AG09319 (cell line): ENCODE data around the gene UTP25.

Source experiments
- DNase-seq: peaks from one replicate; pipeline ENCODE4 v3.0.0-alpha.2; 2010; ENCODE audit warnings: low read depth; ENCODE audit errors: extremely low read depth
- TF ChIP-seq, protein P1 (sequence below): IDR thresholded peaks from 2 replicates; pipeline ENCODE4 v1.5.1; 2011; ENCODE audit warnings: low read depth, mild to moderate bottlenecking, inconsistent platforms, low read length, moderate library complexity

The UTP25 gene

DNA sequence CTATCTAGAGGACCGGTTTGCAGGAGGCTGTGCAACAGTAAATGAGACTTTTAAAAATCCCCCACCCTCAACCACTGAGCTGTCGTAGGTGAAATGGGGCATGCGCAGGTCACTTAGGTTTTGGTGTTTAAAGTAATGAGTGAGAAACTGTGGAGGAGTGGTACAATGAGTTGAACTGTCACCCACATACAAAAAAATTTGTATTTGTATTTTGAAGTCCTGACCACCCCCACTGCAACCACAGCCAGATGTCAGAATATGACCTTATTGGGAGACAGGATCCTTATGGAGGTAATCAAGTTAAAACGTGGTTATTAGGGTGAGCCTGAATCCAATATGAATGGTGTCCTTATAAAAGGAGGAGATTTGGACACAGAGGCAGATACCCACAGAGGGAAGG, 20.3 kb upstream of the UTP25 start:
- DNase-seq: no peak
- TF ChIP-seq, protein P1, sequence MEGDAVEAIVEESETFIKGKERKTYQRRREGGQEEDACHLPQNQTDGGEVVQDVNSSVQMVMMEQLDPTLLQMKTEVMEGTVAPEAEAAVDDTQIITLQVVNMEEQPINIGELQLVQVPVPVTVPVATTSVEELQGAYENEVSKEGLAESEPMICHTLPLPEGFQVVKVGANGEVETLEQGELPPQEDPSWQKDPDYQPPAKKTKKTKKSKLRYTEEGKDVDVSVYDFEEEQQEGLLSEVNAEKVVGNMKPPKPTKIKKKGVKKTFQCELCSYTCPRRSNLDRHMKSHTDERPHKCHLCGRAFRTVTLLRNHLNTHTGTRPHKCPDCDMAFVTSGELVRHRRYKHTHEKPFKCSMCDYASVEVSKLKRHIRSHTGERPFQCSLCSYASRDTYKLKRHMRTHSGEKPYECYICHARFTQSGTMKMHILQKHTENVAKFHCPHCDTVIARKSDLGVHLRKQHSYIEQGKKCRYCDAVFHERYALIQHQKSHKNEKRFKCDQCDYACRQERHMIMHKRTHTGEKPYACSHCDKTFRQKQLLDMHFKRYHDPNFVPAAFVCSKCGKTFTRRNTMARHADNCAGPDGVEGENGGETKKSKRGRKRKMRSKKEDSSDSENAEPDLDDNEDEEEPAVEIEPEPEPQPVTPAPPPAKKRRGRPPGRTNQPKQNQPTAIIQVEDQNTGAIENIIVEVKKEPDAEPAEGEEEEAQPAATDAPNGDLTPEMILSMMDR: no peak

DNA sequence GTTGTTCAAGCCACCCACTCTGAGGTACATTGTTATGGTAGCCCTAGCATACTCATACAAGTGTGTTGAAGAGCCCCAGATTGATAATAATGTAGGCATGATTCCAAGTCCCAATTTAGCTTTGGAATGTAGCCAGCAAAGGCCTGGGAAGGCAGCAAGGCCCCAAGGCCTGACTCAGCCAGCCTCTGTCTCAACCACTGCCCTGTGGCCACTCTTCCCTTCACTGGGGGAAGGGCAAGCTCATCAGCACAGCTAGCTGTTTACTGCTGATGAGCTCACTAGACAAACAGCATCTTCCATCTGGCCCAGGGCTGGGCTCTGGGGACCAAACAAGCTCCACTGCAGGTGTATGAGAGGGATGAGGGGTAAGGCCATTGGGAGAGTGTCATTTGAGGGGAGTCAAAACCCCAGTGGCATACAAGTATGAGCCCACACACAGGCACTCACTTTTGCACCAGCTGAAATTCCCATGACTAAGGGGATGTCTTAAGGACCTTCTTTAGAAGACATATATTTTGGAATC, 19.7 kb upstream of the UTP25 start:
- TF ChIP-seq, protein P1: no peak
- DNase-seq: peak; percentile 52

DNA sequence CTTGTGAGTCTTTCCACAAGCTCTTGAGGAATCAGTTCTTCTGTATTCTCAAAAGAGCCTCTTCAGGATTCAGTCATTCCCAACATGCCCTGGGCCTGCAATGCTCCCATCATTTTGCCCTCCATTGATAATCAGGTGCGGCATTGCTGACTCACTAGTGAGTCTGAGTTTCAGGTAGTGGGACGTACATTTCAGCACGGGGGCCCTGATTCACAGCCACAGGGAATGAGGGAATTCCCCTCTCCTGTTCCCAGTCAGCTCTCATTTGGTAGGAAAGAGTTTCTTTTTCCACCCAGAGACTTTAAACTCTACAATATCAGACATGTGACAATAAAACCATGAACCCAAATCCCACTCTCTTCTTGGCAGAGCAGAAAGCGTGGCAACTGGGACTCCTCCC, 18.2 kb upstream of the UTP25 start:
- TF ChIP-seq, protein P1: no peak
- no peak for DNase-seq

DNA sequence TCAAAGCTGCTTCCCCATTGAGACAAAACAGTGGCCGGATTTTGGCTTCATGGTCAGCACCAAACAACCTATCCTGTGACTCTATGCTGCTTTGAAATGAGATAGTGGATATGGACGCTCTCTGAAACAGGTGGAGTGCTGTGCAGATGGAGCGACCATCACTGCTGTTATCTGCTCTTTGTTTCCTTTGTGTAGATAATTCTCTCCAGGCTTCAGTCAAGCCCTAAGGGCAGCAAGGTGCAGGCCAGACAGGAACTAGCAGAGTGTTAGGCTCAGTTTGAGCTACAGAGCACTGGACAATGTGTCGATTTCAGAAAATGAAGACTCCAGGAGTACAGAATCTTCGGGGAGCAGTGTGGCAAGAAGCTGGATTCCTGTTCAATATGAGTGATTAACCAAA, 17.0 kb upstream of the UTP25 start:
- TF ChIP-seq, protein P1: no peak

DNA sequence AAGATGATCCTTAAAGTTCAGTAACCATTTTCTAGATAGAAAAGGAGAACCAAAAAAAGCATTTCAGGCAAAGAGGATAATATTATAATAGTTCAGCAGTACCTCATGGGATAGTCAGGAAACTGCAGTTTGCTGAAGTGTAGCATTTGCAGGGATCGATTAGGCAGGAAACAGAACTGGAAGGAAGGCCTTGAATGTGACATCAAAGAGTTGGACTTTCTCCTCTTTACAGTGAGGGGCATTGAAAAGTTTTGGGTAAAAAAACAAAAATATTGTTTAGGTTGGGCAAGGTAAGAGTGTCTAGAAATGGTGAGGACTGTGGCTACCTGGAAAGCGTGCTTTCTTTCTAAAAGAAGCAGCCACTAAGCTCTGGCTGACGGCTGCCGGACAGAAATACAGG, 13.9 kb upstream of the UTP25 start:
- no peak for DNase-seq
- TF ChIP-seq, protein P1: no peak

More for the DNA sequence above, 17.0 kb upstream of the UTP25 start:
- no peak for DNase-seq

DNA sequence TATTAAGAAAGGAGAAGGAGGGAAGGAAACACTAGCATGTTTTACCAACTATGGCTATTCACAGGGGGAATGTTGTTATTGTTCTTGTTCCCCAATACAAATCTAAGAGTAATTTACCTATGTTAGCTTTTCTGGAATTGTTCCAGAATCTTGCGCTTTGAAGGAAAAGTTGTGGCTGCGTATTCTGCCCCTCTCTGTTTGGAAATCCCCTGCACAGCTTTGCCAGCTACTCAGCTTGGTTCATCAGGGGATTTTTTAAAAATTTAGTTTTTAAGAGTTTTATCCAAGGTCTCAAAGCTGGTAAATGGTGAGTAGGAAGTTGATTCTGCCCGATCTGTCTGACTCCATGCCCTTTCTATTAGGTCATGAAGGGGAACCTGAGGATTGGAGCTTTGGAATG, 12.3 kb upstream of the UTP25 start:
- no peak for DNase-seq
- TF ChIP-seq, protein P1: no peak

DNA sequence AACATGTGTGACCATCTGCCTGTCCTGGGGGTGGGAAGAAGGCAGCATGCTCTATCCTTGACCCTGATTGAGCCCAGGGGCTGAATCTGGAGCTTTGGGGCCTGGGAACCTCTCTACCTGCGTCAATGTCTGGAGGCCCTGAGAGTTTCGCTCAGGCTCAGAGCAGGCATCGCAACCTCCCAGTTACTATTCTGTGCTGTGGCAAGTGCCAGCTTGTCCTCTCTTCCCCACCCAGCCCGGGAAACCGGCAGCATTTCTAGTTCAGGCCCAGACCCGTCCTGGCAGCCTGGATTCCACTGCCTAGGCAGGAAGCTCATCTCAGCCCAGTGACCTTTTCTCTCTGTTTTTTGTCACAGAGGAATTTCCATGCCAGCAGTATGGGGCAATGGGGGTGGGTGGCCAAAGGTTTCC, 11.8 kb upstream of the UTP25 start:
- TF ChIP-seq, protein P1: no peak
- no peak for DNase-seq
